ENCODE results near the gene NMT1.

Gene NMT1

GRCh38 chr17:45032174-45032541 is 29.0 kb upstream of the NMT1 start:
- Histone ChIP-seq H3K36me3 (ENCODE audit: control insufficient read depth, insufficient read depth, low read length) (peaks cover 25% of the 10 kb centered on the region), H3K4me3 (replicated peaks; ENCODE audit: low read depth, low read length) (no peak overlapping the region), H3K27me3 (replicated peaks; ENCODE audit: control insufficient read depth, insufficient read depth, low read length) (no peaks in the 10 kb centered on the region)
- no peak for TF ChIP-seq CTCF (IDR thresholded peaks at IDR 0.05; ENCODE audit: insufficient read depth, low read length, poor library complexity, severe bottlenecking)
- no peak for DNase-seq (ENCODE audit: extremely low read depth, insufficient read length)

DNA sequence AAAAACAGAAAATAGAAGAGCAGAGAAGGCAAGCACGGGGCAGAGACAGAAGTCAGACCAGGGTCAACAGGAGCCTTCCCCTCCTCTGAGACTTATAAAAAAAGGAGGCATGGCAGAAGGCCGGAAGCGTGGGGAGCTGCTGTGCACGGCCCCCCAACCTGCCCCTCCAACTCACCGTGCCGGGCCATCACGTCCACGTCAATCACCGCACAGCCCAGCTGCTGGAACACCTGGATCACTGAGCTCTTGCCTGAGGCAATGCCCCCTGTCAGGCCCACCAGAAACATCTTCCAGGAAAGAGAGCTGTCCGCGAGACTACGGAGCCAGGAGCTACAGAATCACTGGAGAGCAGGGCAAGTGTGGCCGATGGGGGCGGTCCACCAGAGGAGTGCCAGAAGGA is 26.5 kb upstream of the NMT1 start:
- Histone ChIP-seq H3K4me3 (replicated peaks; ENCODE audit: low read depth, low read length) (no peak overlapping the region), H3K27me3 (replicated peaks; ENCODE audit: control insufficient read depth, insufficient read depth, low read length) (no peaks in the 10 kb centered on the region), H3K36me3 (ENCODE audit: control insufficient read depth, insufficient read depth, low read length) (peaks cover 23% of the 10 kb centered on the region)
- no peak for TF ChIP-seq CTCF (IDR thresholded peaks at IDR 0.05; ENCODE audit: insufficient read depth, low read length, poor library complexity, severe bottlenecking)
- DNase-seq (ENCODE audit: extremely low read depth, insufficient read length), result no peak

DNA sequence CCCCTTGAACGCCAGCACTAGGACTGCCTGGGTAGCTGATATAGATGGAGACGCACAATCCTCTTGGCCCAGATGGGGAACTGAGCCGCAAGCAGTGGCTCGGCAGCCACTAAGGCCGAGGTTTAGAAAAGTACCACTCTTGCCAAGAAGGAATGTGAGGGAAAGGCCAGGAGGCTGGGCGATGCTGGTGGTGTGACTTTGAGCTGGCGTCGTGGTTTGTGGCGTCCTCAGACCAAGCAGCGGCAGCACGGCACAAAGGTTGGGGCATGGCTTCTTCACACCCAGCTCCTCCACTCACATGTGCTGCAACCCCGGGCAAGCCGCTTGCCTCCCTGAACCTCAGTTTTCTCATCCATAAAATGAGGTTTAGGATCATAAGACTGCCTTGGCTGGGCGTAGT is 25.3 kb upstream of the NMT1 start:
- H3K36me3 ChIP-seq (ENCODE audit: control insufficient read depth, insufficient read depth, low read length), result peaks cover 23% of the 10 kb centered on the region
- TF ChIP-seq CTCF (IDR thresholded peaks at IDR 0.05; ENCODE audit: insufficient read depth, low read length, poor library complexity, severe bottlenecking), result no peak
- DNase-seq (ENCODE audit: extremely low read depth, insufficient read length), result no peak

GRCh38 chr17:45036691-45037090 is 24.4 kb upstream of the NMT1 start:
- Histone ChIP-seq H3K27me3 (replicated peaks; ENCODE audit: control insufficient read depth, insufficient read depth, low read length) (no peaks in the 10 kb centered on the region), H3K4me3 (replicated peaks; ENCODE audit: low read depth, low read length) (no peak overlapping the region), H3K36me3 (ENCODE audit: control insufficient read depth, insufficient read depth, low read length) (peaks cover 18% of the 10 kb centered on the region)
- no peak for DNase-seq (ENCODE audit: extremely low read depth, insufficient read length)
- TF ChIP-seq CTCF (IDR thresholded peaks at IDR 0.05; ENCODE audit: insufficient read depth, low read length, poor library complexity, severe bottlenecking), result no peak

More for the DNA sequence above, 25.3 kb upstream of the NMT1 start:
- H3K4me3 ChIP-seq (replicated peaks; ENCODE audit: low read depth, low read length), result no peak overlapping the region
- no peaks in the 10 kb centered on the region for H3K27me3 ChIP-seq (replicated peaks; ENCODE audit: control insufficient read depth, insufficient read depth, low read length)

DNA sequence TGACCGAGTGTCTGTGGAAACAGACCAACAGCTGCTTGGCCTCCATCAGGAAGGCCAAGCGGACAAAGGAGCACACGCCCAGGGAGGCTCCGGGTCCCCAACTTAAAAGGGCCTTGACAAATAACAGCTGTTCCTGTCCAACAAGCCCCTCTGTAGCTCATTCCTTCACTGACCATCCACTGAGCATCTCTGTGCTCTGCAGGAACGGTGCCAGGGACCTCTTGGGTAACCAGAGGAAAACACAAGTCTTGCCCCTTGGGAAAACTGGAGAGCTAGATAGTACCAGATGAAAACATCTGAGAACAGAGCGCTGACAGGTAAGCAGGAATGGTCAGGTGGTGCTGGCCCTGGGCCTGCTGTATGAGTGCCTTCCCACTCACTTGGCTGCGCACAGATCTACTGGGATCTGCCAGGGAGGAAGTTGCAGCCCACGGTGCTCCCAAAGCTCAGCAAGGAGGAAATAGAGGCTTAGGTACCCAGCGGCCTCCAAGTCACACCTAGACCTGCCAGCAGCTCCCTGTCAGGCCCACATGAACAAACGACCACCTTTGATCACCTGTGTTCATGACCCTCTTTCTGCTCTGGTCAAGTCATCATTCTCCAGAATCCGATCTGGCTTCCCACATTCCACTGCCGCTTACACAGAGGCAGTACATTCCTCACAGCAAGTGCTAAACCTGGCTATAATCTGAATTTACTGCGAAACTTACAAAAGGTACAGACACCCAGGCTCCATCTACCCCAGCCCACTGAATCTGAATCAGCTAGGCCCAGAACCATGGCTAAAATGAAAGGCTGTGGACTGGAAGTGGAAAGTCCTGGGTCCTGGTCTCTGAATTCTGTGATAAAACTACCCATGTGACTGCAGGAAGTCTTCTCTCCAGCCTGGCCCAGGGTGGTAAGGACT is 22.1 kb upstream of the NMT1 start:
- no peaks in the 10 kb centered on the region for H3K27me3 ChIP-seq (replicated peaks; ENCODE audit: control insufficient read depth, insufficient read depth, low read length)
- no peak overlapping the region for H3K4me3 ChIP-seq (replicated peaks; ENCODE audit: low read depth, low read length)
- TF ChIP-seq CTCF (IDR thresholded peaks at IDR 0.05; ENCODE audit: insufficient read depth, low read length, poor library complexity, severe bottlenecking), result no peak
- peaks cover 13% of the 10 kb centered on the region for H3K36me3 ChIP-seq (ENCODE audit: control insufficient read depth, insufficient read depth, low read length)
- no peak for DNase-seq (ENCODE audit: extremely low read depth, insufficient read length)
